Measurements from ENCODE around the gene MBLAC2.

DNA sequence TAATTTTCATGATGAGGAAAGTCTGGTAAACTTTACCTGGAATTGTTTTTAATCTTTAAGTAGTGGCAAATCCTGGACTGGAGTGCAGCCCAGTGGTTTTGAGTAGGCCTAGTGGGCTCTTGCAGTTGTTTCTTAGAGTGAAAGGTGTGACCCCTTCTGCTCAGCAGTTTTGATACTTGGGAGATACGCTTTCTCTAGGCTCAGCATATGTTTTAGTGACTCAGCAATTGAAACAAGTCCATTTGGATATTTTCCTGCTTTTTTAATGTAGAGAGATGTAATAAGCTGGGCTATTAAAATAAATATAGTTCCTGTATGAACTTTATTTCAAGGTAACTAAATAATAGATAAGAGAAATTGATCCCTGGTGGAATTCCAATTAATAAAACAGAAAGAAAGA, 6.1 kb upstream of the MBLAC2 start:
- TF ChIP-seq, protein P1, sequence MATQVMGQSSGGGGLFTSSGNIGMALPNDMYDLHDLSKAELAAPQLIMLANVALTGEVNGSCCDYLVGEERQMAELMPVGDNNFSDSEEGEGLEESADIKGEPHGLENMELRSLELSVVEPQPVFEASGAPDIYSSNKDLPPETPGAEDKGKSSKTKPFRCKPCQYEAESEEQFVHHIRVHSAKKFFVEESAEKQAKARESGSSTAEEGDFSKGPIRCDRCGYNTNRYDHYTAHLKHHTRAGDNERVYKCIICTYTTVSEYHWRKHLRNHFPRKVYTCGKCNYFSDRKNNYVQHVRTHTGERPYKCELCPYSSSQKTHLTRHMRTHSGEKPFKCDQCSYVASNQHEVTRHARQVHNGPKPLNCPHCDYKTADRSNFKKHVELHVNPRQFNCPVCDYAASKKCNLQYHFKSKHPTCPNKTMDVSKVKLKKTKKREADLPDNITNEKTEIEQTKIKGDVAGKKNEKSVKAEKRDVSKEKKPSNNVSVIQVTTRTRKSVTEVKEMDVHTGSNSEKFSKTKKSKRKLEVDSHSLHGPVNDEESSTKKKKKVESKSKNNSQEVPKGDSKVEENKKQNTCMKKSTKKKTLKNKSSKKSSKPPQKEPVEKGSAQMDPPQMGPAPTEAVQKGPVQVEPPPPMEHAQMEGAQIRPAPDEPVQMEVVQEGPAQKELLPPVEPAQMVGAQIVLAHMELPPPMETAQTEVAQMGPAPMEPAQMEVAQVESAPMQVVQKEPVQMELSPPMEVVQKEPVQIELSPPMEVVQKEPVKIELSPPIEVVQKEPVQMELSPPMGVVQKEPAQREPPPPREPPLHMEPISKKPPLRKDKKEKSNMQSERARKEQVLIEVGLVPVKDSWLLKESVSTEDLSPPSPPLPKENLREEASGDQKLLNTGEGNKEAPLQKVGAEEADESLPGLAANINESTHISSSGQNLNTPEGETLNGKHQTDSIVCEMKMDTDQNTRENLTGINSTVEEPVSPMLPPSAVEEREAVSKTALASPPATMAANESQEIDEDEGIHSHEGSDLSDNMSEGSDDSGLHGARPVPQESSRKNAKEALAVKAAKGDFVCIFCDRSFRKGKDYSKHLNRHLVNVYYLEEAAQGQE (IDR thresholded peaks at IDR 0.05; ENCODE audit: insufficient read depth in 1 of 2, low read depth in 2 of 2, low read length in 2 of 2): no peak
- TF ChIP-seq POLR2AphosphoS5 (IDR thresholded peaks at IDR 0.05; ENCODE audit: low read depth, low read length): no peak
- no peak for TF ChIP-seq SIN3A (IDR thresholded peaks at IDR 0.05; ENCODE audit: borderline replicate concordance, insufficient read depth, low read length)
- no peak for TF ChIP-seq TAF1 (IDR thresholded peaks at IDR 0.05; ENCODE audit: borderline replicate concordance, insufficient read depth, low read length)
